HG03442 (cell line): Measurements from ENCODE around the gene CAPZB.

ENCODE experiments used
- ATAC-seq: cut with Tn5 transposase; IDR thresholded peaks from one replicate; pipeline ENCODE4 v1.9.1; 2021; ENCODE audit warnings: mild to moderate bottlenecking, moderate library complexity; ENCODE audit not compliant: unreplicated experiment

The CAPZB gene

GRCh38 chr1:19410393-19410792, 74.9 kb downstream of the CAPZB start:
- no peak for ATAC-seq

GRCh38 chr1:19409477-19410341, 75.6 kb downstream of the CAPZB start:
- no peak for ATAC-seq

- no peak for ATAC-seq
Measured at GRCh38 chr1:19407494-19408096, 77.7 kb downstream of the CAPZB start.

GRCh38 chr1:19406680-19407079, 78.7 kb downstream of the CAPZB start:
- ATAC-seq, result no peak

GRCh38 chr1:19405761-19406487, 79.4 kb downstream of the CAPZB start:
- no peak for ATAC-seq

- no peak for ATAC-seq
Measured at GRCh38 chr1:19405195-19405760, 80.1 kb downstream of the CAPZB start.

GRCh38 chr1:19404748-19405147, 80.6 kb downstream of the CAPZB start:
- no peak for ATAC-seq

- no peak for ATAC-seq
Measured at GRCh38 chr1:19403256-19403655, 82.1 kb downstream of the CAPZB start.

- ATAC-seq, result no peak
Measured at GRCh38 chr1:19402031-19402813, 83.1 kb downstream of the CAPZB start.

GRCh38 chr1:19401535-19401889, 83.8 kb downstream of the CAPZB start:
- no peak for ATAC-seq

GRCh38 chr1:19400875-19401534, 84.3 kb downstream of the CAPZB start:
- no peak for ATAC-seq

GRCh38 chr1:19400192-19400611, 85.1 kb downstream of the CAPZB start:
- ATAC-seq, result no peak

- no peak for ATAC-seq
Measured at GRCh38 chr1:19398309-19398760, 87.0 kb downstream of the CAPZB start.

- no peak for ATAC-seq
Measured at GRCh38 chr1:19397217-19397945, 88.0 kb downstream of the CAPZB start.

- no peak for ATAC-seq
Measured at GRCh38 chr1:19396280-19396679, 89.1 kb downstream of the CAPZB start.

- no peak for ATAC-seq
Measured at GRCh38 chr1:19395678-19396192, 89.6 kb downstream of the CAPZB start.

- ATAC-seq, result no peak
Measured at GRCh38 chr1:19393046-19393445, 92.3 kb downstream of the CAPZB start.

GRCh38 chr1:19392221-19392620, 93.1 kb downstream of the CAPZB start:
- no peak for ATAC-seq

GRCh38 chr1:19391596-19391981, 93.8 kb downstream of the CAPZB start:
- no peak for ATAC-seq
